CD4-positive, alpha-beta T cell (primary cell): ENCODE results near the gene PRR3. TPM values are rescaled to one million over a fixed set of nuclear protein-coding genes. Genes with fewer than 3 reads are reported as not detected.
A peak's percentile ranks its signal among the peaks of the same experiment; 100 is the strongest.

Source experiments
- ATAC-seq: fragments of 200-7000 bp; cut with Tn5 transposase; one replicate; pipeline ENCODE4 v1.10.0; 2022; ENCODE audit warnings: mild to moderate bottlenecking; ENCODE audit not compliant: poor library complexity
- CTCF ChIA-PET: fragments of 350-600 bp; sonication (Branson Sonifier 250); formaldehyde crosslinking; loops from one replicate; lab custom pipeline; 2021; ENCODE audit warnings: antibody characterized with exemption, inconsistent platforms; lab: Charles Lee
- POLR2A ChIA-PET: fragments of 350-600 bp; sonication (Branson Sonifier 250); formaldehyde crosslinking; loops from one replicate; lab custom pipeline; 2021; ENCODE audit warnings: antibody characterized with exemption, inconsistent platforms; lab: Charles Lee
- DNase-seq, 14 experiments: peaks; one replicate each; pipeline ENCODE4 v3.0.0-alpha.2; 2013 to 2020; ENCODE audit warnings: mixed read lengths in 2 of 14
- H3K27ac ChIP-seq, 2 donors: one replicate each; pipeline versions ENCODE4 v1.5.1 to v1.7.0; 2013; ENCODE audit warnings: low read length in 2 of 2, low read depth in 1 of 2, mild to moderate bottlenecking in 1 of 2
- H3K27me3 ChIP-seq, 2 experiments: 1 replicate in 1 of 2; 2 replicates in 1 of 2; pipeline versions ENCODE4 v1.6.1 to v1.7.0; 2013; ENCODE audit warnings: low read length in 2 of 2, control low read depth in 1 of 2, mild to moderate bottlenecking in 1 of 2, moderate library complexity in 1 of 2; ENCODE audit not compliant: insufficient read depth in 2 of 2, control insufficient read depth in 1 of 2
- H3K36me3 ChIP-seq: one replicate; pipeline ENCODE4 v1.6.1; 2013; ENCODE audit warnings: low read length, control low read depth; ENCODE audit not compliant: insufficient read depth
- H3K4me1 ChIP-seq: one replicate; pipeline ENCODE4 v1.6.1; 2013; ENCODE audit warnings: low read length, control low read depth; ENCODE audit not compliant: insufficient read depth
- H3K4me3 ChIP-seq: one replicate; pipeline ENCODE4 v1.5.1; 2013; ENCODE audit warnings: mild to moderate bottlenecking, low read length, moderate library complexity
- H3K9me3 ChIP-seq, 2 experiments: 1 replicate in 1 of 2; 2 replicates in 1 of 2; pipeline versions ENCODE4 v1.6.1 to v1.7.0; 2013; ENCODE audit warnings: low read length in 2 of 2, mild to moderate bottlenecking in 2 of 2, control low read depth in 1 of 2, moderate library complexity in 1 of 2; ENCODE audit not compliant: control insufficient read depth in 1 of 2, insufficient read depth in 1 of 2
- H3K27ac Mint-ChIP-seq: one replicate; pipeline ENCODE4 v1.8.0; 2020; ENCODE audit warnings: mixed read lengths
- H3K27me3 Mint-ChIP-seq: one replicate; pipeline ENCODE4 v1.8.0; 2021; ENCODE audit warnings: mixed read lengths
- H3K36me3 Mint-ChIP-seq: one replicate; pipeline ENCODE4 v1.8.0; 2021; ENCODE audit warnings: low read depth, mixed read lengths
- H3K4me1 Mint-ChIP-seq: one replicate; pipeline ENCODE4 v1.8.0; 2021; ENCODE audit warnings: low read depth, mixed read lengths
- H3K4me3 Mint-ChIP-seq: one replicate; pipeline ENCODE4 v1.8.0; 2020; ENCODE audit warnings: mild to moderate bottlenecking, mixed read lengths
- H3K9me3 Mint-ChIP-seq: one replicate; pipeline ENCODE4 v1.8.0; 2020; ENCODE audit warnings: mixed read lengths
- CTCF ChIP-seq: fragments of 200-600 bp; IDR thresholded peaks from one replicate; pipeline ENCODE4 v1.8.0; 2022; ENCODE audit warnings: antibody characterized with exemption, mild to moderate bottlenecking
- intact Hi-C, 2 experiments: fragments of 100-400 bp; cut with DNase I in 1 of 2; cut with micrococcal nuclease in 1 of 2; formaldehyde crosslinking; loops; one replicate each; pipeline versions ENCODE4 v1.15.1 to v1.9.0; 2023 to 2025; cut with DNase I, micrococcal nuclease
- polyA plus RNA-seq, 2 donors: library from polyadenylated mRNA; unstranded; fragments of 120-200 nt; gene quantifications; one replicate each; pipeline ENCODE4 v1.2.1, GENCODE V29; 2013
- total RNA-seq, 174 experiments: library from RNA in 2 of 174; stranded (reverse) in 2 of 174; gene quantifications; one replicate each; pipeline ENCODE4 v1.2.3 and lab custom pipeline; 2021 to 2026

PRR3 gene
- total RNA-seq (10 to 100 TPM; 10.3 to 13.2 TPM), total RNA-seq (lab: John Stamatoyannopoulos, UW) (11.2 to 53.6 (median 24.3) reads per million in 172 experiments)
- 12.0 TPM for polyA plus RNA-seq (2013, experiment 1 of 2)
- 17.8 TPM for polyA plus RNA-seq (2013, experiment 2 of 2)

- peaks cover 35% of the 10 kb centered on the region for H3K36me3 ChIP-seq
- Mint-ChIP-seq H3K4me1 (peaks cover 50% of the 10 kb centered on the region), H3K36me3 (peaks cover 60% of the 10 kb centered on the region), H3K27ac (peak within 1 kb of the TSS; percentile 97), H3K9me3 (no peaks in the 10 kb centered on the region), H3K27me3 (no peaks in the 10 kb centered on the region), H3K4me3 (peak within 1 kb of the TSS; percentile 98)
- peaks cover 27% of the 10 kb centered on the region for H3K4me1 ChIP-seq
- ChIA-PET POLR2A (interaction anchor here (0.6 to 4.2 kb wide), 28 partner anchors 9 to 640 kb away, joined by 3 to 106 read pairs (median 4); partner anchors contain the start of genes ABCF1, DHX16, MDC1 and MRPS18B), CTCF (interaction anchor here (0.9 to 4.7 kb wide), 4 partner anchors 12 to 174 kb away, joined by 3 to 26 read pairs (median 11); no protein-coding TSS in a partner anchor)
- intact Hi-C loops = loop anchor here (1.0 to 5.0 kb wide), 7 partner anchors 14 to 490 kb away; partner anchors contain the start of genes ABCF1 (in 2 of the 2), MDC1 (in 1 of the 2), PPP1R11 (in 1 of the 2) and RPP21 (in 1 of the 2)
- peak within 1 kb of the TSS; percentile 94 to 97 for H3K27ac ChIP-seq
- H3K27me3 ChIP-seq = no peaks in the 10 kb centered on the region
- peak within 1 kb of the TSS; percentile 86 for H3K4me3 ChIP-seq
- H3K9me3 ChIP-seq = no peaks in the 10 kb centered on the region
- TF ChIP-seq CTCF = no peak
- ATAC-seq (peak; percentile 54), DNase-seq (peak; percentile 69 to 96 (median 80))
These were observed at the start of gene PRR3 for GRCh38 chr6:30556906-30557682. PRR3 (plus strand) TSS chr6:30557295; CDS start chr6:30557345, 50 bp downstream.

GRCh38 chr6:30507849-30508827 lies 49.0 kb upstream of the PRR3 start:
- DNase-seq (no peak), ATAC-seq (no peak)
- peak overlapping the region; percentile 79 for H3K27ac Mint-ChIP-seq
- Histone ChIP-seq H3K27me3 (no peaks in the 10 kb centered on the region), H3K9me3 (no peaks in the 10 kb centered on the region), H3K4me3 (peak overlapping the region; percentile 36), H3K27ac (peak overlapping the region; percentile 47 to 50), H3K36me3 (no peaks in the 10 kb centered on the region), H3K4me1 (peaks cover 68% of the 10 kb centered on the region)
- POLR2A ChIA-PET = interaction anchor here (1.0 to 5.6 kb wide), 13 partner anchors 8 to 107 kb away, joined by 3 to 206 read pairs (median 8); partner anchors contain the start of genes GNL1 and HLA-E
- intact Hi-C loops = loop anchor here (2.0 kb wide), 2 partner anchors 13 to 17 kb away; no protein-coding TSS in a partner anchor
- H3K27me3 Mint-ChIP-seq = no peaks in the 10 kb centered on the region
- H3K9me3 Mint-ChIP-seq = no peaks in the 10 kb centered on the region
- CTCF ChIA-PET = interaction anchor here (0.8 to 6.3 kb wide), 10 partner anchors 8 to 89 kb away, joined by 3 to 33 read pairs (median 4); no protein-coding TSS in a partner anchor
- H3K4me1 Mint-ChIP-seq = peaks cover 59% of the 10 kb centered on the region
- peak overlapping the region; percentile 72 for H3K4me3 Mint-ChIP-seq
- no peak for TF ChIP-seq CTCF
- no peaks in the 10 kb centered on the region for H3K36me3 Mint-ChIP-seq
